GM12878 (cell line): ENCODE data around the gene ZFP64. TPM values are rescaled to one million over a fixed set of nuclear protein-coding genes. Genes with fewer than 3 reads are reported as not detected.

ENCODE experiments used
- CUX1 ChIP-seq: IDR thresholded peaks from 2 replicates; pipeline ENCODE4 v1.6.1; 2012; ENCODE audit warnings: improper control_type of control experiment, low read depth, low read length; ENCODE audit not compliant: insufficient replicate concordance
- POU2F2 ChIP-seq: IDR thresholded peaks from 3 replicates; pipeline ENCODE4 v1.6.1; 2011; ENCODE audit warnings: low read depth, mild to moderate bottlenecking, low read length, borderline replicate concordance
- PRDM15 ChIP-seq: fragments of 450-650 bp; formaldehyde crosslinking; IDR thresholded peaks from 2 replicates; pipeline ENCODE4 v1.4.0; 2020; ENCODE audit warnings: mild to moderate bottlenecking, moderate library complexity
- RFX5 ChIP-seq: IDR thresholded peaks from 2 replicates; pipeline ENCODE4 v1.6.1; 2011; ENCODE audit warnings: low read depth, low read length, improper control_type of control experiment
- ZSCAN29 ChIP-seq: fragments of 450-650 bp; IDR thresholded peaks from 2 replicates; pipeline ENCODE4 v1.6.1; 2017; ENCODE audit warnings: mild to moderate bottlenecking, moderate library complexity
- polyA plus RNA-seq, 11 experiments: library from polyadenylated mRNA; depleted of rRNA in 4 of 11; unstranded in 6 of 11; stranded (reverse) in 5 of 11; fragments of >200 nt; fragmentation: Nextera tagmentation in 4 of 11; fragmentation: Illumina TruSeq in 1 of 11; extraction: Ambion mirVana in 4 of 11; extraction: Trizol in 1 of 11; gene quantifications; 1 replicate in 1 of 11; 2 replicates in 10 of 11; pipeline versions ENCODE4 v1.2.1 to v1.2.3, GENCODE V29; 2011 to 2016; ENCODE audit warnings: inconsistent platforms in 2 of 11, missing spikeins in 2 of 11, low read depth in 1 of 11
- total RNA-seq, 4 experiments: library from RNA; depleted of rRNA in 3 of 4; stranded (reverse); fragments of >200 nt in 3 of 4; fragmentation: Illumina TruSeq in 1 of 4; extraction: Trizol in 1 of 4; gene quantifications; 2 replicates each; pipeline versions ENCODE4 v1.2.1 to v1.2.3, GENCODE V29; 2013 to 2021

Gene ZFP64
- total and polyA plus RNA-seq, 10 of the 15 experiments (the other 5 are each of a cell fraction or from before 2014, with no cell fraction given): 2.3 to 21.8 (median 11.8) TPM

- TF ChIP-seq CUX1: no peak
- no peak for TF ChIP-seq POU2F2
- no peak for TF ChIP-seq RFX5
- TF ChIP-seq PRDM15 (CRISPR knock-in tag): no peak
- TF ChIP-seq ZSCAN29: no peak
Measured at GRCh38 chr20:52181766-52182165, 9.8 kb downstream of the ZFP64 start (continued).
